Colonic mucosa (tissue), 4 donors: ENCODE data around the gene SLC35F5. TPM values are rescaled to one million over a fixed set of nuclear protein-coding genes. Genes with fewer than 3 reads are reported as not detected.

Experiments
- DNase-seq: peaks from one replicate; pipeline ENCODE4 v3.0.0-alpha.2; 2020
- H3K27ac ChIP-seq: fragments of 200-600 bp; one replicate; pipeline ENCODE4 v1.8.0; 2021
- H3K27me3 ChIP-seq: fragments of 200-600 bp; one replicate; pipeline ENCODE4 v1.8.0; 2021
- H3K36me3 ChIP-seq: fragments of 200-600 bp; one replicate; pipeline ENCODE4 v1.8.0; 2021
- H3K4me1 ChIP-seq: fragments of 200-600 bp; one replicate; pipeline ENCODE4 v1.8.0; 2021; ENCODE audit warnings: mild to moderate bottlenecking
- H3K4me3 ChIP-seq: fragments of 200-600 bp; one replicate; pipeline ENCODE4 v1.8.0; 2021
- H3K9ac ChIP-seq, 2 donors: one replicate each; pipeline ENCODE4 v1.7.0; 2013; ENCODE audit warnings: control low read depth in 2 of 2, low read depth in 2 of 2, low read length in 2 of 2
- H3K9me3 ChIP-seq: fragments of 200-600 bp; one replicate; pipeline ENCODE4 v1.8.0; 2021
- intact Hi-C: fragments of 100-400 bp; cut with DNase I; formaldehyde crosslinking; loops from one replicate; pipeline ENCODE4 v1.14.1; 2022
- total RNA-seq, 2 donors: library from RNA; stranded (reverse); fragmentation: NEBNext Ultra II Directional in 1 of 2; extraction: Animal tissue kit (Norgen Biotek cat#: 25700) in 1 of 2; gene quantifications; one replicate each; pipeline ENCODE4 v1.2.1, GENCODE V29; 2021
- TF ChIP-seq, protein P1 (sequence below): fragments of 200-600 bp; IDR thresholded peaks from one replicate; pipeline ENCODE4 v1.8.0; 2022; ENCODE audit warnings: antibody characterized with exemption, mild to moderate bottlenecking
- donor health status: healthy.
- donor health status: DM: no; HTN: no; CAD: no.
- donor health status: DM: no; HTN: no; CAD: no.

Gene SLC35F5
- total RNA-seq, 2 donors from 2014 or later = 85.1 to 121 TPM

GRCh38 chr2:113754160-113754559 is 2.3 kb downstream of the SLC35F5 start:
- TF ChIP-seq, protein P1, sequence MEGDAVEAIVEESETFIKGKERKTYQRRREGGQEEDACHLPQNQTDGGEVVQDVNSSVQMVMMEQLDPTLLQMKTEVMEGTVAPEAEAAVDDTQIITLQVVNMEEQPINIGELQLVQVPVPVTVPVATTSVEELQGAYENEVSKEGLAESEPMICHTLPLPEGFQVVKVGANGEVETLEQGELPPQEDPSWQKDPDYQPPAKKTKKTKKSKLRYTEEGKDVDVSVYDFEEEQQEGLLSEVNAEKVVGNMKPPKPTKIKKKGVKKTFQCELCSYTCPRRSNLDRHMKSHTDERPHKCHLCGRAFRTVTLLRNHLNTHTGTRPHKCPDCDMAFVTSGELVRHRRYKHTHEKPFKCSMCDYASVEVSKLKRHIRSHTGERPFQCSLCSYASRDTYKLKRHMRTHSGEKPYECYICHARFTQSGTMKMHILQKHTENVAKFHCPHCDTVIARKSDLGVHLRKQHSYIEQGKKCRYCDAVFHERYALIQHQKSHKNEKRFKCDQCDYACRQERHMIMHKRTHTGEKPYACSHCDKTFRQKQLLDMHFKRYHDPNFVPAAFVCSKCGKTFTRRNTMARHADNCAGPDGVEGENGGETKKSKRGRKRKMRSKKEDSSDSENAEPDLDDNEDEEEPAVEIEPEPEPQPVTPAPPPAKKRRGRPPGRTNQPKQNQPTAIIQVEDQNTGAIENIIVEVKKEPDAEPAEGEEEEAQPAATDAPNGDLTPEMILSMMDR = no peak
- DNase-seq = no peak
- H3K4me1 ChIP-seq = no peaks in the 10 kb centered on the region
- no peaks in the 10 kb centered on the region for H3K9me3 ChIP-seq
- no peaks in the 10 kb centered on the region for H3K27me3 ChIP-seq
- H3K9ac ChIP-seq = no peak overlapping the region
- H3K4me3 ChIP-seq = peak overlapping the region; percentile 6
- no peaks in the 10 kb centered on the region for H3K36me3 ChIP-seq
- no peak overlapping the region for H3K27ac ChIP-seq
- intact Hi-C loops = loop anchor here (10.0 kb wide), 1 partner anchor 141 kb away; the partner anchor contains the start of gene ACTR3

GRCh38 chr2:113750385-113750784 is 6.1 kb downstream of the SLC35F5 start:
- no peaks in the 10 kb centered on the region for H3K4me1 ChIP-seq
- H3K27ac ChIP-seq = no peak overlapping the region
- TF ChIP-seq, protein P1 = no peak
- no peak for DNase-seq
- H3K9ac ChIP-seq = no peak overlapping the region
- no peaks in the 10 kb centered on the region for H3K9me3 ChIP-seq
- H3K27me3 ChIP-seq = no peaks in the 10 kb centered on the region
- no peak overlapping the region for H3K4me3 ChIP-seq
- intact Hi-C loops = loop anchor here (10.0 kb wide), 1 partner anchor 144 kb away; the partner anchor contains the start of gene ACTR3
- H3K36me3 ChIP-seq = peaks cover 4% of the 10 kb centered on the region

DNA sequence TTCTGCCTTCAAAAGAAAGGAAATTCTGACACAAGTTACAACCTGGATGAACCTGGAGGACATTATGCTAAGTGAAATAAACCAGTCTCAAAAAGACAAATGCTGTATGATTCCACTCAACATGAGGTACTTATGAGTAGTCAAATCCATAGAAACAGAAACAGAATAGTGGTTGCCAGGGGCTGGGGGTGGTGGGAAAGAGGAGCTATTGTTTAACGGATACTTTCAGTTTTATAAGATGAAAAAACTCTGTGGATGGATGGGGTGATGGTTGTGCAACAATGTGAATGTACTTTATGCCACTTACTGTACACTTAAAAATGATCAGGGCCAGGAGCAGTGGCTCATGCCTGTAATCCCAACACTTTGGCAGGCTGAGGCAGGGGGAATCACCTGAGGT is 15.4 kb downstream of the SLC35F5 start:
- intact Hi-C loops = loop anchor here (10.0 kb wide), 1 partner anchor 214 kb away; no protein-coding TSS in a partner anchor
- peaks cover 25% of the 10 kb centered on the region for H3K36me3 ChIP-seq
- no peak for DNase-seq
- no peaks in the 10 kb centered on the region for H3K27me3 ChIP-seq
- TF ChIP-seq, protein P1 = no peak
- no peaks in the 10 kb centered on the region for H3K4me1 ChIP-seq
- no peak overlapping the region for H3K9ac ChIP-seq
- H3K27ac ChIP-seq = no peak overlapping the region
- no peak overlapping the region for H3K4me3 ChIP-seq
- no peaks in the 10 kb centered on the region for H3K9me3 ChIP-seq

- Histone ChIP-seq H3K9ac (no peak overlapping the region), H3K36me3 (peaks cover 21% of the 10 kb centered on the region), H3K9me3 (no peaks in the 10 kb centered on the region), H3K4me3 (no peak overlapping the region), H3K27me3 (no peaks in the 10 kb centered on the region), H3K4me1 (no peaks in the 10 kb centered on the region), H3K27ac (no peak overlapping the region)
- intact Hi-C loops = loop anchor here (10.0 kb wide), 1 partner anchor 215 kb away; no protein-coding TSS in a partner anchor
- TF ChIP-seq, protein P1 = no peak
- DNase-seq = no peak
These were observed 16.6 kb downstream of the SLC35F5 start for GRCh38 chr2:113739849-113740248.

DNA sequence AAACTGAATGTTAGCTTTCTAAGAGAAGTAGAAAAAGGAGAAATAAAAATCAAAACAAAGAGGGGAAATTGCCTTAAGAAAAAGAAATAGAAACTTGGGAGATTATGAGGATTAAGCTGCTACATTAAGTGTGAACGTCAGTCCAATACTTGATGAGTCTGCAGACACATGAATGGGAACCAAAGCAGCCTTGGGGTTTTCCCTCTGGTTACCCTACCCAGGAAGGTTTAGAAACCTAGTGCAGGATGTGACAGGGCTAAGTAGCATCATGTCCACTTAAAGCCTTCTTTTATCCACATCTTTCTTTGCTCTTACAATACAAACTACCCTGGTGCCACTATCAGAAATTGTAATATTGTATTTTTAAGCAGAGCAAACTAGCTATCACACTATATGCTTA is 22.3 kb downstream of the SLC35F5 start:
- H3K4me3 ChIP-seq = no peak overlapping the region
- no peaks in the 10 kb centered on the region for H3K36me3 ChIP-seq
- TF ChIP-seq, protein P1 = no peak

More for the DNA sequence above, 22.3 kb downstream of the SLC35F5 start:
- Histone ChIP-seq H3K9ac (no peak overlapping the region), H3K9me3 (no peaks in the 10 kb centered on the region), H3K27ac (no peak overlapping the region), H3K27me3 (no peaks in the 10 kb centered on the region), H3K4me1 (no peaks in the 10 kb centered on the region)
- DNase-seq = no peak
- intact Hi-C loops = no loop called here
